SK-N-SH (cell line): ENCODE results near the gene PRR33. TPM values are rescaled to one million over a fixed set of nuclear protein-coding genes. Genes with fewer than 3 reads are reported as not detected.

Experiments used
- CTCF ChIA-PET: fragments of 300-600, 350-600 bp; formaldehyde crosslinking; extraction: SDS; loops from one replicate; lab custom pipeline; 2021; lab: Yijun Ruan, JAX
- POLR2A ChIA-PET: fragments of 350-600 bp; sonication (Branson Sonifier 250); formaldehyde crosslinking; extraction: SDS; loops from one replicate; lab custom pipeline; 2020; ENCODE audit warnings: antibody characterized with exemption, inconsistent platforms; lab: Yijun Ruan, JAX
- DNase-seq: peaks from one replicate; pipeline ENCODE4 v3.0.0; 2012
- H2AFZ ChIP-seq: fragments of 200-600 bp; sonication (generic); 2 replicates; pipeline ENCODE4 v1.8.1; 2016; ENCODE audit warnings: antibody characterized with exemption, mild to moderate bottlenecking, low read depth
- H3F3A ChIP-seq: fragments of 200-600 bp; sonication (generic); replicated peaks from 2 replicates; pipeline ENCODE3; 2016; ENCODE audit warnings: antibody characterized with exemption, mild to moderate bottlenecking; ENCODE audit not compliant: insufficient read depth
- H3K27ac ChIP-seq, 2 experiments: fragments of 200-500 bp in 1 of 2; fragments of 200-600 bp in 1 of 2; sonication (Bioruptor generic) in 1 of 2; sonication (generic), shearing (Covaris generic) in 1 of 2; 2 replicates each; pipeline versions ENCODE4 v1.5.1 to v1.6.1; 2014 to 2016; ENCODE audit warnings: low read depth in 2 of 2, inconsistent platforms in 1 of 2, low read length in 1 of 2, mild to moderate bottlenecking in 1 of 2, mixed read lengths in 1 of 2
- H3K27me3 ChIP-seq: fragments of 200-600 bp; sonication (generic), shearing (Covaris generic); 2 replicates; pipeline ENCODE4 v1.6.1; 2016; ENCODE audit warnings: mixed run types; ENCODE audit not compliant: insufficient read depth
- H3K36me3 ChIP-seq, 2 experiments: fragments of 200-500 bp in 1 of 2; fragments of 200-600 bp in 1 of 2; sonication (Bioruptor generic) in 1 of 2; sonication (generic) in 1 of 2; replicated peaks in 1 of 2; 2 replicates each; pipeline versions ENCODE3 to v1.5.1; 2014 to 2016; ENCODE audit warnings: low read length in 1 of 2, mild to moderate bottlenecking in 1 of 2; ENCODE audit not compliant: insufficient read depth in 2 of 2, control insufficient read depth in 1 of 2
- H3K4me1 ChIP-seq, 2 experiments: fragments of 200-500 bp in 1 of 2; fragments of 200-600 bp in 1 of 2; sonication (Bioruptor generic) in 1 of 2; sonication (generic), shearing (Covaris generic) in 1 of 2; 2 replicates each; pipeline versions ENCODE4 v1.5.1 to v1.6.1; 2014 to 2016; ENCODE audit warnings: low read depth in 1 of 2, low read length in 1 of 2, mixed run types in 1 of 2; ENCODE audit not compliant: insufficient read depth in 2 of 2, control insufficient read depth in 1 of 2
- H3K4me2 ChIP-seq: fragments of 200-600 bp; sonication (generic), shearing (Covaris generic); 2 replicates; pipeline ENCODE4 v1.6.1; 2017; ENCODE audit warnings: mixed run types
- H3K4me3 ChIP-seq, 2 experiments: fragments of 200-500 bp in 1 of 2; fragments of 200-600 bp in 1 of 2; sonication (Bioruptor generic) in 1 of 2; sonication (generic), shearing (Covaris generic) in 1 of 2; 2 replicates each; pipeline versions ENCODE4 v1.5.1 to v1.8.1; 2014 to 2016; ENCODE audit warnings: low read depth in 2 of 2, inconsistent platforms in 1 of 2, low read length in 1 of 2, mild to moderate bottlenecking in 1 of 2, mixed read lengths in 1 of 2, moderate library complexity in 1 of 2
- H3K79me2 ChIP-seq: fragments of 200-600 bp; sonication (generic); 2 replicates; pipeline ENCODE4 v1.8.1; 2017; ENCODE audit warnings: mild to moderate bottlenecking; ENCODE audit not compliant: insufficient read depth
- H3K9ac ChIP-seq: fragments of 200-600 bp; sonication (generic); 2 replicates; pipeline ENCODE4 v1.6.1; 2017; ENCODE audit warnings: mixed run types
- H3K9me2 ChIP-seq: fragments of 200-600 bp; sonication (generic); 2 replicates; pipeline ENCODE4 v1.6.1; 2017; ENCODE audit warnings: mixed run types
- H3K9me3 ChIP-seq: fragments of 200-600 bp; sonication (generic); 2 replicates; pipeline ENCODE4 v1.6.1; 2017; ENCODE audit warnings: mixed run types, mild to moderate bottlenecking, moderate library complexity
- H4K20me1 ChIP-seq: fragments of 200-600 bp; sonication (generic); 2 replicates; pipeline ENCODE4 v1.6.1; 2017; ENCODE audit warnings: mild to moderate bottlenecking, mixed run types; ENCODE audit not compliant: insufficient read depth
- CHD2 ChIP-seq: fragments of 150-350 bp; IDR thresholded peaks from 2 replicates; pipeline ENCODE4 v1.6.1; 2018; ENCODE audit warnings: low read length; ENCODE audit not compliant: partially characterized antibody
- ELF1 ChIP-seq: IDR thresholded peaks from 2 replicates; pipeline ENCODE4 v1.4.0; 2012
- EP300 ChIP-seq, 2 experiments: IDR thresholded peaks; 2 replicates each; pipeline versions ENCODE4 v1.4.0 to v1.6.1; 2012; ENCODE audit warnings: borderline replicate concordance in 1 of 2, low read depth in 1 of 2, low read length in 1 of 2
- FOSL2 ChIP-seq: IDR thresholded peaks from 2 replicates; pipeline ENCODE4 v1.4.0; 2012; ENCODE audit warnings: low read depth, mild to moderate bottlenecking, moderate library complexity, borderline replicate concordance
- FOXJ3 ChIP-seq: sonication (generic); formaldehyde crosslinking; IDR thresholded peaks from 2 replicates; pipeline ENCODE4 v1.5.1; 2020; ENCODE audit warnings: mild to moderate bottlenecking, missing genetic modification reagents
- FOXM1 ChIP-seq: IDR thresholded peaks from 2 replicates; pipeline ENCODE4 v1.4.0; 2012; ENCODE audit warnings: low read depth, mild to moderate bottlenecking
- GATA2 ChIP-seq: sonication (generic); formaldehyde crosslinking; IDR thresholded peaks from 2 replicates; pipeline ENCODE4 v1.5.0; 2020; ENCODE audit warnings: mild to moderate bottlenecking, missing genetic modification reagents
- IRF3 ChIP-seq: fragments of 150-350 bp; IDR thresholded peaks from 2 replicates; pipeline ENCODE4 v1.6.1; 2016; ENCODE audit warnings: mild to moderate bottlenecking, low read depth, low read length
- MEF2A ChIP-seq: IDR thresholded peaks from 2 replicates; pipeline ENCODE4 v1.4.0; 2012; ENCODE audit warnings: low read depth, borderline replicate concordance
- MXI1 ChIP-seq: IDR thresholded peaks from 2 replicates; pipeline ENCODE4 v1.6.1; 2012; ENCODE audit warnings: mild to moderate bottlenecking, low read depth, low read length, improper control_type of control experiment
- NFIC ChIP-seq: IDR thresholded peaks from 2 replicates; pipeline ENCODE4 v1.4.0; 2012; ENCODE audit warnings: borderline replicate concordance
- NRF1 ChIP-seq: IDR thresholded peaks from 2 replicates; pipeline ENCODE4 v1.6.1; 2012; ENCODE audit warnings: low read depth, mild to moderate bottlenecking, low read length
- PBX3 ChIP-seq: IDR thresholded peaks from 2 replicates; pipeline ENCODE4; 2012
- POLR2AphosphoS5 ChIP-seq: IDR thresholded peaks from 2 replicates; pipeline ENCODE4 v1.6.1; 2012; ENCODE audit warnings: low read depth, low read length
- RAD21 ChIP-seq: IDR thresholded peaks from 2 replicates; pipeline ENCODE4 v1.6.1; 2012; ENCODE audit warnings: mild to moderate bottlenecking, low read length
- RCOR1 ChIP-seq: fragments of 150-350 bp; IDR thresholded peaks from 2 replicates; pipeline ENCODE4 v1.6.1; 2017; ENCODE audit warnings: antibody characterized with exemption, low read length
- REST ChIP-seq: IDR thresholded peaks from 2 replicates; pipeline ENCODE4 v1.6.1; 2012; ENCODE audit warnings: mild to moderate bottlenecking, low read depth, low read length, moderate library complexity
- RXRA ChIP-seq: IDR thresholded peaks from 2 replicates; pipeline ENCODE4 v1.4.0; 2012; ENCODE audit warnings: low read depth, mild to moderate bottlenecking, borderline replicate concordance
- TCF12 ChIP-seq: IDR thresholded peaks from 2 replicates; pipeline ENCODE4 v1.4.0; 2012
- YY1 ChIP-seq: IDR thresholded peaks from 2 replicates; pipeline ENCODE4 v1.4.0; 2012; ENCODE audit warnings: low read depth, mild to moderate bottlenecking
- WGBS: methylation state at CpG from one replicate; pipeline ENCODE4 v1.1.6; 2017; ENCODE audit warnings: low lambda C conversion rate; 5-methylcytosine and 5-hydroxymethylcytosine counted together
- polyA plus RNA-seq, 3 experiments: library from polyadenylated mRNA; depleted of rRNA; stranded (reverse); fragments of >200 nt; gene quantifications; 2 replicates each; pipeline ENCODE4 v1.2.3, GENCODE V29; 2012
- TF ChIP-seq, protein P1 (sequence below): IDR thresholded peaks from 2 replicates; pipeline ENCODE4 v1.4.0; 2012; ENCODE audit warnings: low read depth, borderline replicate concordance

Gene PRR33
- polyA plus RNA-seq, 1 of the 3 experiments (the other 2 are of a cell fraction), result not detected

DNA sequence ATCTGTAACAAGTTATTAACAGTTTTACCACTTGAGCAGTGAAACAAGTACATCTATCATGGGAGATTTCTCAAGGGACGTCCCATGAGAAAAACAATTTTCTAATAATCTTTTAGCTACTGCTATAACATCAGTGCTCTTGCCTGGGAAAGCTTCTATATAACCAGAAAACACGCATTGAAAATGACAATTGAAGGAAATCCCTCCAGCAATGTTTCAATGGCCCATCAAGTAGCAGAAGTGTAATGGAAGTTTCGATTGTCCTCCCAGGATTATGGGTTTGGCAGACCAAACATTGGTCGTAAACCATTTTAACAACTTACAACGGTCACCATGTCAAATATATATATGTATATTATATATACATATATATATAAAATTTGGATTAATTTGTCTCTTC, 8.0 kb upstream of the PRR33 start:
- H3K9me2 ChIP-seq, result no peaks in the 10 kb centered on the region
- CTCF ChIA-PET, result interaction anchor here (1.2 to 3.1 kb wide), 6 partner anchors 9 to 252 kb away, joined by 3 to 16 read pairs (median 5); no protein-coding TSS in a partner anchor
- peaks cover 9% of the 10 kb centered on the region; the same call in 1 of the 2 replicates for H3K27me3 ChIP-seq
- no peak overlapping the region for H2AFZ ChIP-seq
- no peak for DNase-seq
- TF ChIP-seq POLR2AphosphoS5 (no peak), GATA2 (CRISPR knock-in tag) (no peak), NRF1 (no peak), CHD2 (no peak), YY1 (no peak), ELF1 (no peak), TCF12 (no peak), RAD21 (no peak), FOSL2 (no peak), NFIC (no peak), EP300 (IDR thresholded peaks at IDR 0.05; ENCODE audit: borderline replicate concordance in 1 of 2, low read depth in 1 of 2, low read length in 1 of 2) (no peak)
- TF ChIP-seq, protein P1, sequence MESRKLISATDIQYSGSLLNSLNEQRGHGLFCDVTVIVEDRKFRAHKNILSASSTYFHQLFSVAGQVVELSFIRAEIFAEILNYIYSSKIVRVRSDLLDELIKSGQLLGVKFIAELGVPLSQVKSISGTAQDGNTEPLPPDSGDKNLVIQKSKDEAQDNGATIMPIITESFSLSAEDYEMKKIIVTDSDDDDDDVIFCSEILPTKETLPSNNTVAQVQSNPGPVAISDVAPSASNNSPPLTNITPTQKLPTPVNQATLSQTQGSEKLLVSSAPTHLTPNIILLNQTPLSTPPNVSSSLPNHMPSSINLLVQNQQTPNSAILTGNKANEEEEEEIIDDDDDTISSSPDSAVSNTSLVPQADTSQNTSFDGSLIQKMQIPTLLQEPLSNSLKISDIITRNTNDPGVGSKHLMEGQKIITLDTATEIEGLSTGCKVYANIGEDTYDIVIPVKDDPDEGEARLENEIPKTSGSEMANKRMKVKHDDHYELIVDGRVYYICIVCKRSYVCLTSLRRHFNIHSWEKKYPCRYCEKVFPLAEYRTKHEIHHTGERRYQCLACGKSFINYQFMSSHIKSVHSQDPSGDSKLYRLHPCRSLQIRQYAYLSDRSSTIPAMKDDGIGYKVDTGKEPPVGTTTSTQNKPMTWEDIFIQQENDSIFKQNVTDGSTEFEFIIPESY, result no peak
- no peak overlapping the region for H3K27ac ChIP-seq
- H3K9ac ChIP-seq, result no peak overlapping the region
- H3F3A ChIP-seq, result no peaks in the 10 kb centered on the region
- no peaks in the 10 kb centered on the region for H3K79me2 ChIP-seq
- no peak overlapping the region for H3K4me2 ChIP-seq
- POLR2A ChIA-PET, result no interaction called here
- WGBS, result 54% methylated on average over 5 of the region's 5 CpGs
- no peaks in the 10 kb centered on the region for H4K20me1 ChIP-seq
- no peaks in the 10 kb centered on the region for H3K36me3 ChIP-seq
- H3K4me1 ChIP-seq, result no peaks in the 10 kb centered on the region; a peak in 1 of 4 replicates
- H3K4me3 ChIP-seq, result no peak overlapping the region
- no peaks in the 10 kb centered on the region for H3K9me3 ChIP-seq

DNA sequence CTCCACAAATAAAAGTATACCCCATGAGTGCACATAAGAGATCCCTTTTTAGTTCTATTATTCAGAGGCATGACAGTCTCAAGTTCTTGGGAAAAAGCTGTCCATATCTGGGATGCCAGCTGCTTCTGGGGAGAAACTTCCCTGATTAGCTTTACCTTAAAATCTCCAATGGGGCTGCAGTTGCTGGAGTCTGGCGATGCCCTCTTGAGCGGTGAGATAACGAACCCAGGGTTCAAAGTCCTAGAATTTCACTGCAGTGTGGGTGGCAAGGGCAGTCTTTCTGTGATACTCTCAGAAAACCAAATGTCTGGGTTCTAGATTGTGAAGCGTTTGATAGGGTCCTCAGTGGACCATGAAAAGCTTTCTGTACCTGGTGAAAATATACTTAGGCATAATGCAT, 7.4 kb upstream of the PRR33 start:
- H3K9me3 ChIP-seq, result no peaks in the 10 kb centered on the region
- no peaks in the 10 kb centered on the region for H3K36me3 ChIP-seq
- ChIA-PET CTCF (interaction anchor here (1.2 to 3.1 kb wide), 5 partner anchors 10 to 253 kb away, joined by 3 to 16 read pairs (median 7); no protein-coding TSS in a partner anchor), POLR2A (no interaction called here)
- no peak overlapping the region for H3K4me3 ChIP-seq
- no peak overlapping the region for H3K27ac ChIP-seq
- DNase-seq, result no peak
- no peak overlapping the region for H3K9ac ChIP-seq
- 44% methylated on average over 4 of the region's 4 CpGs for WGBS
- TF ChIP-seq RXRA (no peak), PBX3 (no peak), MEF2A (no peak), FOSL2 (no peak), ELF1 (no peak), REST (no peak), TCF12 (no peak), MXI1 (no peak), CHD2 (no peak), IRF3 (no peak), EP300 (IDR thresholded peaks at IDR 0.05; ENCODE audit: borderline replicate concordance in 1 of 2, low read depth in 1 of 2, low read length in 1 of 2) (no peak), FOXJ3 (CRISPR knock-in tag) (no peak), RCOR1 (no peak), FOXM1 (no peak)
- no peaks in the 10 kb centered on the region for H3K9me2 ChIP-seq
- no peaks in the 10 kb centered on the region for H3F3A ChIP-seq
- no peaks in the 10 kb centered on the region for H4K20me1 ChIP-seq
- no peaks in the 10 kb centered on the region for H3K79me2 ChIP-seq
- H3K27me3 ChIP-seq, result peaks cover 9% of the 10 kb centered on the region; the same call in 1 of the 2 replicates
- no peak overlapping the region for H3K4me2 ChIP-seq
- H3K4me1 ChIP-seq, result no peaks in the 10 kb centered on the region; a peak in 1 of 4 replicates
- H2AFZ ChIP-seq, result no peak overlapping the region
